ENCODE data around the gene UBIAD1.
"Not testable (repeated sequence)": the region's sequence is repeated elsewhere in the genome, so short reads cannot be mapped to it uniquely, and the experiment has no call there.

UBIAD1 gene

GRCh38 chr1:11291049-11291448, 18.1 kb downstream of the UBIAD1 start:
- no peak for TF ChIP-seq ZFX (IDR thresholded peaks at IDR 0.05; ENCODE audit: borderline replicate concordance)
- H3K27ac ChIP-seq: no peak overlapping the region

DNA sequence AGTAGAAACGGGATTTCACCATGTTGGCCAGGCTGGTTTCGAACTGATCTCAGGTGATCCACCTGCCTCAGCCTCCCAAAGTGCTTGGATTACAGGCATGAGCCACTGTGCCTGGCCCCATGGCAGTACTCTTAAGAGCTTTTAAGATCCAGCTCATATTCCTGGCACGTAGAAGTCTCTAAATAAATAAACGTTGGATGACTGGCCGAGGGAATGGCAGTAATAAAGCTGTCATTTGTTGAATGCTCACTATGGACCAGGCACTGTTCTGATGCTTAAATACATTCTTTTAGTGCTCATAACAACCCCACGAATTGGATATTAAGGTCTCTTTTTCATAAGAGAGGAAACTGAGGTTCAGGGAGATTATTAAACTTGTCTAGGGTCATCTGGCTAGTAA, 20.9 kb downstream of the UBIAD1 start:
- H3K27ac ChIP-seq: no peak overlapping the region
- TF ChIP-seq ZFX (IDR thresholded peaks at IDR 0.05; ENCODE audit: borderline replicate concordance): no peak
- TF ChIP-seq, protein P1, sequence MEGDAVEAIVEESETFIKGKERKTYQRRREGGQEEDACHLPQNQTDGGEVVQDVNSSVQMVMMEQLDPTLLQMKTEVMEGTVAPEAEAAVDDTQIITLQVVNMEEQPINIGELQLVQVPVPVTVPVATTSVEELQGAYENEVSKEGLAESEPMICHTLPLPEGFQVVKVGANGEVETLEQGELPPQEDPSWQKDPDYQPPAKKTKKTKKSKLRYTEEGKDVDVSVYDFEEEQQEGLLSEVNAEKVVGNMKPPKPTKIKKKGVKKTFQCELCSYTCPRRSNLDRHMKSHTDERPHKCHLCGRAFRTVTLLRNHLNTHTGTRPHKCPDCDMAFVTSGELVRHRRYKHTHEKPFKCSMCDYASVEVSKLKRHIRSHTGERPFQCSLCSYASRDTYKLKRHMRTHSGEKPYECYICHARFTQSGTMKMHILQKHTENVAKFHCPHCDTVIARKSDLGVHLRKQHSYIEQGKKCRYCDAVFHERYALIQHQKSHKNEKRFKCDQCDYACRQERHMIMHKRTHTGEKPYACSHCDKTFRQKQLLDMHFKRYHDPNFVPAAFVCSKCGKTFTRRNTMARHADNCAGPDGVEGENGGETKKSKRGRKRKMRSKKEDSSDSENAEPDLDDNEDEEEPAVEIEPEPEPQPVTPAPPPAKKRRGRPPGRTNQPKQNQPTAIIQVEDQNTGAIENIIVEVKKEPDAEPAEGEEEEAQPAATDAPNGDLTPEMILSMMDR (IDR thresholded peaks at IDR 0.05): no peak

DNA sequence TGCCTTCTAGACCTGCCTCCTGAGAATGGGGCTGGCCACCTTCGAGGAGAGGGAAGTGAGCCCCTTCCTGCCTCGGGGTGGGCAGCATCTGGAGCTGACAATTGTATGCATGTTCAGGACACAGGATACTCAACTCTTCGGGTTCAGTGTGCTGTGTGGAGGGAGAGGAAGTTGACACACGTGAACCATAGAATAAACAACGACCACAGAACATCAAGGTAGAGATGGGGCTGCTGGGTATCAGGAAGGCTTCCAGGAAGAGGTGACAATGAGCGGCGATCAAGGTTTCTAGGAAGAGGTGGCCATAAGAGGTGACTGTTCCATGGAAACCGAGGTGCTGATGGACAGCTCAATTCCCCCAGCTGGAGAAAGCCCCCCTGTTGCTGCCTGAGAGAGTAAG, 22.0 kb downstream of the UBIAD1 start:
- TF ChIP-seq ZFX (IDR thresholded peaks at IDR 0.05; ENCODE audit: borderline replicate concordance): no peak
- TF ChIP-seq, protein P1 (IDR thresholded peaks at IDR 0.05): no peak
- no peak overlapping the region for H3K27ac ChIP-seq

GRCh38 chr1:11295905-11296304, 22.9 kb downstream of the UBIAD1 start:
- no peak for TF ChIP-seq ZFX (IDR thresholded peaks at IDR 0.05; ENCODE audit: borderline replicate concordance)
- TF ChIP-seq, protein P1 (IDR thresholded peaks at IDR 0.05): no peak
- H3K27ac ChIP-seq: no peak overlapping the region

DNA sequence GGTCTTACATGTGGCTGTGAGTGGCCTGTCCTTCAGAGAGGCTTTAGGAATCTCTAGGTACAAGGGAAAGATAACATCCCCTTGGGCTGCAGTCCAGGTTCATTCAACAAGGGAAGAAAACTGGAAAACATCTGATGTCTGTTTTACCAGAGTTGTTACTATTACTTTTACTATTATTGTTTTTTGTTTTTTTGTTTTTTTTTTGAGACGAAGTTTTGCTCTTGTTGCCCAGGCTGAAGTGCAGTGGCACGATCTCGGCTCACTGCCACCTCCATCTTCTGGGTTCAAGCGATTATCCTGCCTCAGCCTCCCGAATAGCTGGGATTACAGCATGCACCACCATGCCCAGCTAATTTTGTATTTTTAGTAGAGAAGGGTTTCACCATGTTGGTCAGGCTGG, 24.8 kb downstream of the UBIAD1 start:
- H3K27ac ChIP-seq: not testable (repeated sequence)

- no peak for TF ChIP-seq ZFX (IDR thresholded peaks at IDR 0.05; ENCODE audit: borderline replicate concordance)
- no peak overlapping the region for H3K27ac ChIP-seq
These were observed 25.6 kb downstream of the UBIAD1 start for GRCh38 chr1:11298390-11299224.

DNA sequence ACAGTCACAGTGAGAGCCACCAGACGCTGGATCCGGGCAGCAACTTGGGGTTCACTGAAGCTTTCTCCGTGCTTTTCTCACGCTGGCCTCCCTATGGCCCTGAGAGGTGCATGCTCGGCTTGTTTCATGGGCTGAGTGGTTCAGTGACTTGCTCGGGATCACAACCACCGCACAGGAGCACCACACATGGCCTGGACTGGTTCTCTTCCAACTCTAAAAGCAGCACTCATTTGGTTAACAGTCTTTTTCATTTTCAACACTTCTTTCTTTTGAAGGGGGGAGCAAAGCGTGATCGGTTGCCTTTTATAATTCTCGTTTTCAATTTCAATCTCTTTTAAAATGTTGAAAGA, 26.2 kb downstream of the UBIAD1 start:
- no peak overlapping the region for H3K27ac ChIP-seq
- TF ChIP-seq, protein P1 (IDR thresholded peaks at IDR 0.05): no peak
- no peak for TF ChIP-seq ZFX (IDR thresholded peaks at IDR 0.05; ENCODE audit: borderline replicate concordance)

- TF ChIP-seq ZFX (IDR thresholded peaks at IDR 0.05; ENCODE audit: borderline replicate concordance): no peak
- TF ChIP-seq, protein P1 (IDR thresholded peaks at IDR 0.05): no peak
- no peak overlapping the region for H3K27ac ChIP-seq
These were observed 28.6 kb downstream of the UBIAD1 start for GRCh38 chr1:11301601-11302000.

GRCh38 chr1:11302366-11302765, 29.4 kb downstream of the UBIAD1 start:
- no peak overlapping the region for H3K27ac ChIP-seq
- TF ChIP-seq ZFX (IDR thresholded peaks at IDR 0.05; ENCODE audit: borderline replicate concordance): no peak
- TF ChIP-seq, protein P1 (IDR thresholded peaks at IDR 0.05): no peak

DNA sequence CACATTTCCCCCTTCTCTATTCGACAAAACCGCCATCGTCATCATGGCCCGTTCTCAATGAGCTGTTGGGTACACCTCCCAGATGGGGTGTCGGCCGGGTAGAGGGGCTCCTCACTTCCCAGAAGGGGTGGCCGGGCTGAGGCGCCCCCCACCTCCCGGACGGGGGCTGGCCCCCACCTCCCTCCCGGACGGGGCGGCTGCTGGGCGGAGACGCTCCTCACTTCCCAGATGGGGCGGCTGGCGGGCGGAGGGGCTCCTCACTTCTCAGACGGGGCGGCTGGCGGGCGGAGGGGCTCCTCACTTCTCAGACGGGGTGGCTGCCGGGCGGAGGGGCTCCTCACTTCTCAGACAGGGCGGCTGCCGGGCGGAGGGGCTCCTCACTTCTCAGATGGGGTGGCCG, 32.5 kb downstream of the UBIAD1 start:
- not testable (repeated sequence) for H3K27ac ChIP-seq
